Renal cortex interstitium (tissue), 11 donors: ENCODE results near the gene TMEM273. TPM values are rescaled to one million over a fixed set of nuclear protein-coding genes. Genes with fewer than 3 reads are reported as not detected.

Source experiments
- DNase-seq, 11 donors: peaks; one replicate each; pipeline ENCODE4 v3.0.0-alpha.2; 2013; ENCODE audit warnings: low read depth in 9 of 11, low spot score in 4 of 11; ENCODE audit errors: extremely low read depth in 1 of 11
- polyA plus RNA-seq, 3 donors: library from polyadenylated mRNA; unstranded; fragments of 120-200 nt; gene quantifications; one replicate each; pipeline ENCODE4 v1.2.1, GENCODE V29; 2013; ENCODE audit not compliant: insufficient read length in 3 of 3

The TMEM273 gene
- polyA plus RNA-seq, 3 donors = 2.1 to 3.1 (median 2.7) TPM

DNA sequence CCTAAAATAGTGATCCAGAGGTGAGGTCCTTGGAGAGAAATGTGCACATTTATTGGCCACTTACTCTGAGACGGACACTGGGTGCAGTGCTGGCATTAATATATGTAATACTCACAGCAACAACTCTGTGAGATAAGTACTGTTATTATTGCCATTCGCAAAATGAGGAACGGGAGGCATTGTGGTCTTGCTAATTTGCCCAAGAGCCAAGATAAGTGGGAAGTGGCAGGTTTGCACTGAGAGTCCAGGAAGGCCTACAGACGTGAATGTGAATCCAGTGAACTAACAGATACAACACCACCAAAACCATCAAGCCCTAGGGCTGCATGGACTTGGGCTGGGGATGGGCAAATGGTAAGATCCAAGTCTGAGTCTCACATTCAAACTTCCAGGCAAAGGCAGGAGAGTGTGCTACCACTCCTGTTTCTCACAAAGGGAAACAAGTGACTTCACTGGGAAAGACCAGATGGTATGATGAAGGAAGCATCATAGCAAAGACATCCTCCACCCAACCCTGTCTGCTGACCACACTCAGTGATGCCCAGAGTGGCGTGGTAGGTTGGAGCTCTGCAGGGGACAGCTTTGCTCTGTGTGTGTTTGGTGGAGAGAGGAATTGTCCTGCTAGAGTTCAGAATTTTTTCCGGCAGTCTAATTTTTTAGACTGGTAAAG lies 19.2 kb downstream of the TMEM273 start:
- no peak for DNase-seq

DNA sequence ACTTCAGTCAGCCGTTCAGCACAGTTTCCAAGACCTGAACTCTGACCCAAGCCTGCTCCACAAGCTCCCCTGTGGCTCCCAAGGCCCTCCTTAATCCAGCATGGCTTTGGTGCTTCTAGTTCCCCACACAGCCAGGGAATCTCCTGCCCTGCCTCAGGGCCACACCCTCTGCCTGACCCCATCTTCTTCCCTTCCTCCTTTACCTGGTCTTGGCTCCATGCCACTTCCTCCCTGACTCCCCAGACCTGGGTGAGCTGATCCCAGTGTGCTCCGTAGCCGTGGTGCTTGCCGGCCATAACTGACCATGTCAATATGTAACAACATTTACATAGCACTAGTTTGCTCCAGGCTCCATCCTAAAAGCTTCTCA lies 20.0 kb downstream of the TMEM273 start:
- no peak for DNase-seq

DNA sequence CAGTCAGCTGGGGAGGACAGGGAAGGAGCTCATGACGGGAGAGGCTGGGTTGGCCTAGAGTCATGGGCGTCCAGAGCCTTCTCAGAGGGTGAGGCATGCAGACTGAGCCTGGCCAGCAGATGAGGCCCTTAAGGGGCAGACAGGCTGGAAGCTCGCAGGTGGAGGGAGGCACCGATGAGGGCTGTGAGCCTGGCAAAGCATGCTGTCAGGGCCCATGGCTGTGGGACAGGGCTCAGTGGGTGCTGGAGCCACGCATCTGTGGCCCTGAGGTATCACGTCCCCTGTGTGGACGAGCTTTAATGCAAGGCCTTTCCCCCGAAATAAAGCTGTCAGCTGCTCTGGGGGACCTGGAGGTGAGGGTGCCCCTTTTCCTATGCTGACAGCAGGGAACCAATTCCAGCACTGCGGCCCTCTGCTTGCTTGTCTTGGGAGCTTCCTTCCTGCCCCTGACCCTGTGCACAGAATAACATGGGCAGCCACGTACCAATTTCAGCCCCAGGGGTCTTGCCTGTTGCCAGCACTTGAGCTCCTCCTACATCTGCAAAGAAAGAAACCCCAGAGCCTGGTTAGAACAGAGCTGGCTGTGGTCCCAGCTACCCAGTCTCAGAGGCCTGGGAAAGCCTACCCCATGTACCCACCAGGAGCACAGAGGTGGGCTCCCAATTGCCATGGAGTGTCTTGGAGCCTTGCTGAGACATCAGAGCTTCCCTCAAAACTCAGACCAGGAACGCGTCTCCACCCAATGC lies 20.6 kb downstream of the TMEM273 start:
- DNase-seq = no peak

DNA sequence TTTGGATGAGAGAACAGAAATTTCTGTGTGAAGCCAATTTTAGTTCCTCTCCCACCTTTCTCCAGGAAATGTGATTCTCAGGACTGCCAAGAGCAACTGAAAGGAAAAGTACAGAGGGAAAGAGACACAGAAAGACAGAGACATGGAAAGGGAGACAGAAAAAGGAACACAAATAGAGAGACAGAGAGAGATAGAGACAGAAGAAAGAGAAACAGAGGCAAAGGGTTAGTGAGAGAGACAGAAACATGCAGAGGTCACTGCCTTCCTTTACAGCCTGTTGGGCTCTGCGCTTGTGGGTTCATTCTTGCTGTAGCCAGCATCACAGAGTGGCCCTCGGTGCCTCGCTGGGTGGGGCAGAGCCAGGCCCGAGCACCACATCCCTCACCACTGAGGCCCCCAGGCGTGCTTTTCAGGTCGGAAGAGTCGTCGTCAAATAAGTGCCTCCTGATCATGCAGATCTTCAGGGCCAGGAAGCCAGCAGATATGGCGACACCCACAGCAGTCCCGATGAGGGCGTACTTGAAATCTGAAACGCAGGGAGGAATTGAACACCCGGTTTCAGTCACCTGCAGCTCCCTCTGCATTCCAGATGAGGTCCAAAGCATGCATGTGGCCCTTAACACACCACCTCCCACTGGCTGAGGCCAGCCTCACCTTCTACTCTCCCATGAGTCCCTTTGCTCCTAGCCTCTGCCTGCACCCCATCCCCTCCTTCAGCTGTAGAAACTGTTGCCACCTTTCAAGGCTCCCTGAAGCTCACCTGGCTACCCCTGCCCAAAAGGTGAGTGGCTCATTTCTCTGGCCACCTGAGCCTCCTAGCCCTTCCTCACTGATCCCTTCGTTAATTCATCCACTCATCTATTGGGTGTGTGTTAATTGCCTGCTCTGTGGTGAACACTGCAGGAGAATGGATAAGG lies 21.4 kb downstream of the TMEM273 start:
- DNase-seq = no peak

DNA sequence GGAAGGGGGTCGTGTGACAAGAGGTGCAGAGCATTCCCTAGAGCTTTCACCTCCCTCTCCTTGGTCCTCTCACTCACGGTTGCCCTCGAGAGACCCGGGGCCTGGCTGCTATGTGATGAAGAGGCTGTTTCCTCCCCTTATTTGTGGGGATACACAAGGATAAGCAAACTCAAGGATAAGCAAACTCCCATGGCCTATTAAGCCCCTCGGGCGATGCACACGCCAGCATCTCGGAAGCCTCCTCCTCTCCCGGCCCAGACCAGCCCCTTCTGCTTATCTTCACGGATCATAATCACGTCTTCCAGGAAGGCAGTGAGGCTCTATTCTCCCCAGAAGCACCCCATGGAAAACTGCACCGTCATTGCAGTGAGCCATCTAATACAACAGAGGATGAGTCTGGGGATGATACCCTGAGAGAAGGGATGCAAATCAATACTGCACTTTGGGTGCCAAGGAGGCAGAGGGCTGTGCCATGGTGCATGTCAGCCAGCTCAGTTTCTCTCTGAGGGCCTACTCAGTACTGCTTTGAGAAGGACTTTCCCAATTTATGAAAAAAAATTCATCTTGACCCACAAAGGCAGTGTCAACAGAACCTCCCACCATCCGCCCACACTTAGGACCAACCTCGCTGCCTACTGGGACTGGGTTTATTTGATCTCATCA lies 22.2 kb downstream of the TMEM273 start:
- no peak for DNase-seq

DNA sequence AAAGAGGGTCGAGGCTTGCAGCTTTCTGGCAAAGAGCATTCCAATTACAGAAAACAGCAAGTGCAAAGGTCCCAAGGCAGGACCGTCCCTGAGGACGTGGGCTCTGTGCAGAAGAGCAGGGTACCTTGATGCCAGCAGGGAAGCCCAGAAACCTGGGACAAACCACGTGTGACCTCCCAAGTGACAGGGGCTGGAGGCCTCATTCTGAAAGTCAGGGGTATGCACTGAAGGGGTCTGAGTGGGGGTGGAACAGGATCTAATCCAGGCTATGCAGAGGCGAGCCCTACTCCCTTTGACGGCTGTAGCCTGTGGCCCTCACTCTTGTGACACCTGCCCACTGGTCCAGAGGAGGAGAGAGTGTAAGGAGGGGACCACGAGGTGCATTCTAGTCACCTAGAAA lies 22.9 kb downstream of the TMEM273 start:
- no peak for DNase-seq

DNA sequence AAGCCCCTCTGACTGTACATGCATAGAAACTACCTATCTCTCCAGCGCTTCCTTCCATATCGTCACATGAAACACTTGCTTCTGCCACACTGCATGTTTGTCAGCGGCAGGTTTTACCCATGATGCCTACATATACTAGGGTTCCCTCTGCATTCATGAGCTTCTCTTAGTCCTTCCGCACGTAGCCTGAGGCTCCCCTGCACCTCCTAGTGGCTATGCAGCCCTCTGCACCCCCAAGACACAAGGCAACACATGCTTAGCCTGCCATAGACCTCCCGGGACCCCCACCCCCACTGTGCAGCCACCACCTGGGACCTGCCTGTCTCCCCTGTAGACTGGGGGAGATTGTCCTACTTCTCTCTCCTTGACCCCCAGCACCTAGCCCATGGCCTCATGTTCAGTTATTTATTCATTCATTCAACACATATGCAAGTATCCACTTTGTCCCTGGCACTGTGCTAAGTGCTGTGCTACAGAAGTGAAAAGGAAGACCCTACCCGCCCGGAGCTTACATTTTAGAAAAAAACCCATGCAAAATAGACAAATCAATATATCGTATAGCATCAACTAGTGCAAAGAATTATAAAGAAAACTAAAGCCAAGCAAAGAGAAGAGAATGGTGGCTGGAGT lies 23.5 kb downstream of the TMEM273 start:
- peak in 1 of 11 donors; percentile 27 for DNase-seq

DNA sequence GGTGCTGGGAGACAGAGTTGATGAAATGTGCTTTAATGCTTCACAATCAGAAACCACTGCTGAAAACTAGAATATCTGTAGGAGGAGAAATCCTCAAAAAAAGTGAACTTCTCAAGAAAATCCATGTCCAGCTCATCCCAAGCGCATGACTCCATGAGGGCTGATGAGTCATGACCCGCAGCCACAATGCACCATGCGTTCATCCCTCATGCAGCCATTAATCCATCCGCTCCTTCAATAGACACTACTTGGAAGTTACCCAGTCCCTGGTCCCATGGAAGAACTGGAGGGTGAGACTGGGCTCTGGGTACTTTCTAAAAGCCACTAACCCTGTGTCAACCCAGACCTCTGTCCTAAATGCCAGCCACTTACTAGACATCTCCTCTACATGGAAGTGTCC lies 24.4 kb downstream of the TMEM273 start:
- no peak for DNase-seq

DNA sequence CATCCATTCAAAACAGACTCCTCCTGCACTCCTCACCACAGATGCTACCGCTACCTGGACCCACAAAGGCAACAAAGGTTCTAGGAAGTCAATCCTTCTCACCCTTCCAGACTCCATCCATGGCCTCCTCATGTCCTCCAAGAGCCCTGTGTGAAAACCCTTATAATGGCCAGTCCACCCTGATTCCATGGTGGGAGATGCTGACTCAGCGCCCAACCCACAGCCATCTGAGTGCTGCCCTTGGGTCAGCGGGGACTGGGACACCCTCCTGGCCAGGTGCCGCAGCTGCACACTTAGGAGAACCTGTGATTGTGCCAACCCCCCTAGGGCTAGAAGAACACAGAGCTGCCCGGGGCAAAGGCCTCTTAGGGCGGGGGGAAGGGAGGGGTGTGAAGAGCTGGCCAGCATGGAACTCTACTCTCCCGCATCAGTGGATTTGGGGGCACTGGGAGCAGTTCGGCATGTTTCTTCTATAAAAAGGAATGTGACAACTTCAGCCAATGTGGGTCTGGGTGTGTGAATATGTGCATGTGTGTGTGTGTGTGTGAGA lies 25.4 kb downstream of the TMEM273 start:
- no peak for DNase-seq

DNA sequence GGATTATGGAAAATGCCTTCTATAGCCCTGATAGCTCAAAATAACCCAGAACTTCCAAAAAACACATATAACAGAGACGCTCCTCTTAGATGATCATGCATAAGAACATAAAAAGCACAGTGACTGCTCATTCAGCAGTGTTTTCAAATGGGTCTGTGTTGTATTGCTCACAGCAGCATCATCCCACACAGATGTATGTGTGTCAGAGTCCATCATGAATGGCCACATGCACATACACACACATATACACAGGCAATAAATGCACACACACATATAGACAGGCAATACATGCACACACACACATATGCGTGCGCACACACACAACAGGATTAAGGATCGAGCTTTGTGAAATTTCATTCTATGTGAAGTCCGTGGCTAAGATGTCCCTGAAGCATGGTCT lies 26.1 kb downstream of the TMEM273 start:
- DNase-seq = no peak

DNA sequence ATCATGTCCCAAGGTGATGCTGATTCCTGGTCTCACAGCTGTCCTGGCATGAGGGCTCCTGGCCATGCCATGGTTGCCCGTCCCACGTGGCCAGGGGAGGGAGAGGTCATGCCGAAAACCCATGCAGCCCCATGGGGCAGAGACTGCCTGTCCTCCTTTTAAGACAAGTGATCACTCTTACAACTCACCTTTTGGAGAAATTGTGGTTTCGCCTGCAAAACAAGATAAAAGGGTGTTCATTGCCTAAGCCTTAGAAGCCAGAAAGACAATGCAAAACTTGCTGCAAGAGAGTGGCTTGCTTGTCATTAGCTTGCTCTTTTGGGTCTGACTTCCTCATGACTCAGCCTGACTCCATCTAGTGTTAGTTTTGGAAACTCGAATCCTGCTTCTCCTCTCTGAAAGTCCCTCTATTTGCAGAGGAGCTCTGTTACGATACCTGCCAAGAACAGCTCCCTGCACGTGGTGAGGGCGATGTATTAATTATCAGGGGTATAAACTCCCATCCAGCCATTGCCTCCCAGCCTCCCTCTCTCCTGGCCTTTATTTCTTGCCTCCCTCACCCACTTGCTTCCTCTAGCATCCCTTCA lies 26.7 kb downstream of the TMEM273 start:
- peak in 2 of 11 donors; percentile 17 to 20 for DNase-seq

DNA sequence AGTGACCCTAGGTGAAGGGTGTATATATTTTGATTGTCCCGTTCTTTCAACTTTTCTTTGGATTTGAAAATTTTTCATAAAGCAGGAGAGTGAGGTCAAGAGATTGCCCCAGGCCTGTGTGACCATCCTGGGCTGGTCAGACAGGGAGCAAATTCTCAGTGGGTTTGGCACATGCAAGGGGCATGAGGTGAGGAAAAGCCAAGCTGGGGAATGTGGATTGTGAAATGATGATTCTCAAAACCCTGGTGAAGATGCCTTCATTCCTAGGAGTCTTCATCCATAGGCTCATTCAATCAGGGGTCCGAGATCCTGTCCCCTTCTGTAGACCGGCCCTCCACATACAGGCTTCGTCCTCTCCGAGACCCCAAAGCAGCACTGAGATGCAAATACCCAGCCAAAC lies 27.4 kb downstream of the TMEM273 start:
- DNase-seq = no peak

DNA sequence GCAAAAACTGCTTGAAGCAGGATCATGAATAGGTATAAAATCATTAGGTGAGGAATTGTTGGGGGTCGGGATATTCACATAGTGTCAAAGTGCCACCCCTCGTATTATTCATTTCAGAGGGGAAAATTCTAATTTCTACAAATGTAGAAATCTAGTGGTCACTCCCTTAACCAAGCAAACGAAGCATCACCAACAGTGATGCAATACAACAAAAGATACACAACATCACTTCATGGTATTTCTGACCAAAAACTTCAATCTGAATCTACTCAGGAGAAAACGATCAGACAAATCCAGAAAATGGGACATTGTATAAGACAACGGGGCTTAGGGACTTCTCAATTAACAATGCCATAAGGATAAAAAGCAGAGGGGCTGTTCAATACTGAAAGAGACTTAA lies 28.1 kb downstream of the TMEM273 start:
- no peak for DNase-seq

DNA sequence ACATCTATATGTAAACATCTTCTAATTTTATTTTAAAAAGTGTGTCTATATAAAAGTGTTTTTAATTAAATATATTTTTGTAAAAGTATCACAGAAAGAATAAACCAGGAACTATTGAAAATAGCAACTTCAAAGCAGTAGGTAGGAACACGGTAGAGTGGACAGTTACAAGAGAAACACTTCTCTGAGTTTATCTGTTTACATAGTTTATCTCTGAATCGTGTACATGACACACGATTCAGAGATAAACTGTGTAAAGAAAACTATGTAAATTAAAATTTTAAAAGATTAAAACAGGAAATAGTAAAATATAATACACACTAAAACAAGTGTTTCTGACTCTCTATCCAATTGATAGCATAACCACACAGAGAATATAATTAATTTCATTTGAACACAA lies 29.3 kb downstream of the TMEM273 start:
- no peak for DNase-seq

DNA sequence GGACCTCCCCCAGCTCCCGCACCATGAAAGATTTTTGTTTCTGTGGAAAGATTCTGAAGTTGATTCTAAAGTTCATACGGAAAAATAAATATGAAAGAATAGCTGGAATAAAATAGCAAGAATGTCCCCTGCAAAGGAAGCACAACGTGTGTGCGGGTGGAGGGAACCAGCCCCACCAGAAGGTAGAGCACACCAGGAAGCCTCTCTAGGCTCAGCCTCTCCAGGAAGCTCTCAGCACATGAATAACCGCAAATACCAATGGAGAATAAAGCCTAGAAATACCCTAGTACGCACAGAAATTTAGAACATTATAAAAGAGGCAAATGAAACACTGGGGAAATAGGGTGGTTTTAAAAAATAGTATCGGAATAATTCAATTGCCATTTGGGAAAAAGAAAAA lies 29.8 kb downstream of the TMEM273 start:
- DNase-seq = no peak

DNA sequence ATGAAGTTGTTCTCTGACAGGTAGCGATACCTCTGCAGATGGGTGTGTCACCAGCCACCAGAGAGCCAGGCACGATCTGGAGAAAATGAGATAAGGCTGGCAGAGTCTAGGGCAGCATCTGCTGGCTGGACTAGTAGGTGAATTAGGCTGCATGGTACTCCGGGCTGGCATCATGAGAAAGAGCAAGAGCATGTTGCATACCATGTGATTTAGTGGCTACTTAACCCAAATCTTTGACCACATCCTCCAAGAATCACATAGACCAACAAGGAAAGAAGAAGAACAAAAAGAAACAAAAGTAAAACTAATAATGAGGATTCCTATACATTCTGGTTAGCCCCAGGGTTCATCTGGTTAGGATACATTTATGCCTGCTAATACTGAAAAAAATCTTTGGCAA lies 31.0 kb downstream of the TMEM273 start:
- DNase-seq = no peak

DNA sequence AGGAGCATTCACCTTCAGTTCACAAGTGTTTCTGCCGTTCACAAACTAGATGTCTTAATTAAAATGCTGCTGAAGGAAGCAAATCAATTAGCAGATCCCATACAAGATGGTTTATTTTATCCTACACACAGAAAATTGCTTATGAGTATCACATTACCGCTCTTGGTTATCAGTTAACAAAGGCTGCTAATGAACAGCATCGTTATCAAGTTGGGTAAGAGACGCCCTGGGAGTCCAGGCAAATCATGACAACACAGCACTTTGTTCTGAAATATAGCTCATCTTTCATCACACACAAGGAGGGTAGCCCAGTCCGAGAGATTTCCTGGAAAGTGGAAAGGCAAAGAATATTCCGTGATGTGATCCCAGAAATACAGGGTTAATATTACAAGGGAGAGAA lies 33.5 kb downstream of the TMEM273 start:
- DNase-seq = no peak

DNA sequence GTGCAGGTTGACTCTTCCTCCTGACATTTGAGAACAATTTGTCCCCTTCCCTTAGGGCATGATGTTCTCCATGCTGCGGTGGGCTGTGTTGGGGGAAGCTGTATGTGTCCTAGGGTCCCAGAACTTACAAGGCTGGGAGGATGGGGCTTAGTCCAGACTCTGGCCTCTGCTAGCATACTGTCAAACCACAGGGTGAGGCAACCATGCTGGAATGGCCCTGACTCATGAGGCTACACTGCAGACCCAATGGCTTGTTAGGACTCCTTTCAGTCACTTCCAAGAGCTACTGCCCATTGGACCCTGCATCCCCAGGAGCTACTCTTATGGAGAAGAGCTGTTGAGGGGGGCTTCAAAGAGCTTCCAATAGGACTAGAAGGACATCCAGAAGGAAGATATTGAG lies 34.2 kb downstream of the TMEM273 start:
- DNase-seq = no peak
